ENCODE data around the gene SLC8B1. TPM values are rescaled to one million over a fixed set of nuclear protein-coding genes. Genes with fewer than 3 reads are reported as not detected.
A peak's percentile ranks its signal among the peaks of the same experiment; 100 is the strongest.

Gene SLC8B1
- 9.0 and 12.9 TPM in 2 replicates for total RNA-seq

DNA sequence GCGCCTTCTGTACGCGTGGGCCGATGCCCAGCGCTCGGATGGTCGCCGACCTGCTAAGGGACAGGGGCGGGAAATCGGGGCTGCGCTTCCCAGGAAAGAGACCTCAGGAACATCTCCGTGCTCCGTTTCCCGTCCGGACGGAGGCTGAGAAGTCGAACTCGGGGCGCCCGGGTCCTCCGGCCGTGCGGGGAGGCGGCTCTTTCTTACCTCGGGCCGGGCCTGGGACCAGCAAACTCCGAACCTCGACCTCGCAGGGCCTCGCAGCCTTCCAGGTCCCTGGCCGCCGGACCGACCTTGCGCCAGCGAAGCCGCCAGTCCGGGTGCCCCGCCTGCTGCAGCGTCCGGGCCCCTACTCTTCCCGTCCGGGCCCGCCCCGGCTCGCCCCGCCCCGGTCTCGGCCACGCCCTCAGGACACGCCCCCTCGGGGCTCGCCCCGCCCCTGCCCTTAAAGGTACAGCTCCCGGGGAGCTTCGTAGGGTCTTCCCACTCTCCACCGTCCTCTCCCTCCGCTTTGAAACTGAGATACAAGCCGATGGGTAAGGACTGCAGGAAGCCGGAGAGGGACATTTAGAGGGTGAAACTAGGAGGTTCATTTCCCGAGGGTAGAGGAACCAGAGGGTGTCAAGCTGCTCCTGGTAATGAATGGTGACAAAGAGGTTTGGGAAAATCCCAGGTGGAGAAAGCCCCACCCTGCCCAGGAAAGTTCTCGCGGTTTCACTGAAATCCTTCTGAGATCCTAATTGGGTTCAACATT lies at the start of gene SLC8B1:
Gene SLC8B1 (minus strand): TSS at position 324 of the 754 bp plus-strand sequence. CDS start 2,231 bp downstream, outside the sequence.
- H3K36me3 ChIP-seq (ENCODE audit: control insufficient read depth, insufficient read depth, low read length), result peaks cover 2% of the 10 kb centered on the region
- FAIRE-seq (no peak), DNase-seq (ENCODE audit: low read depth) (peak; percentile 56)
- peak within 1 kb of the TSS; percentile 80 for H3K4me3 ChIP-seq (ENCODE audit: low read depth, low read length)
- no peaks in the 10 kb centered on the region for H3K27me3 ChIP-seq (ENCODE audit: control insufficient read depth, insufficient read depth, low read length)
- TF ChIP-seq, protein P1, sequence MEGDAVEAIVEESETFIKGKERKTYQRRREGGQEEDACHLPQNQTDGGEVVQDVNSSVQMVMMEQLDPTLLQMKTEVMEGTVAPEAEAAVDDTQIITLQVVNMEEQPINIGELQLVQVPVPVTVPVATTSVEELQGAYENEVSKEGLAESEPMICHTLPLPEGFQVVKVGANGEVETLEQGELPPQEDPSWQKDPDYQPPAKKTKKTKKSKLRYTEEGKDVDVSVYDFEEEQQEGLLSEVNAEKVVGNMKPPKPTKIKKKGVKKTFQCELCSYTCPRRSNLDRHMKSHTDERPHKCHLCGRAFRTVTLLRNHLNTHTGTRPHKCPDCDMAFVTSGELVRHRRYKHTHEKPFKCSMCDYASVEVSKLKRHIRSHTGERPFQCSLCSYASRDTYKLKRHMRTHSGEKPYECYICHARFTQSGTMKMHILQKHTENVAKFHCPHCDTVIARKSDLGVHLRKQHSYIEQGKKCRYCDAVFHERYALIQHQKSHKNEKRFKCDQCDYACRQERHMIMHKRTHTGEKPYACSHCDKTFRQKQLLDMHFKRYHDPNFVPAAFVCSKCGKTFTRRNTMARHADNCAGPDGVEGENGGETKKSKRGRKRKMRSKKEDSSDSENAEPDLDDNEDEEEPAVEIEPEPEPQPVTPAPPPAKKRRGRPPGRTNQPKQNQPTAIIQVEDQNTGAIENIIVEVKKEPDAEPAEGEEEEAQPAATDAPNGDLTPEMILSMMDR (IDR thresholded peaks at IDR 0.05; ENCODE audit: insufficient read depth, low read length, severe bottlenecking), result no peak

DNA sequence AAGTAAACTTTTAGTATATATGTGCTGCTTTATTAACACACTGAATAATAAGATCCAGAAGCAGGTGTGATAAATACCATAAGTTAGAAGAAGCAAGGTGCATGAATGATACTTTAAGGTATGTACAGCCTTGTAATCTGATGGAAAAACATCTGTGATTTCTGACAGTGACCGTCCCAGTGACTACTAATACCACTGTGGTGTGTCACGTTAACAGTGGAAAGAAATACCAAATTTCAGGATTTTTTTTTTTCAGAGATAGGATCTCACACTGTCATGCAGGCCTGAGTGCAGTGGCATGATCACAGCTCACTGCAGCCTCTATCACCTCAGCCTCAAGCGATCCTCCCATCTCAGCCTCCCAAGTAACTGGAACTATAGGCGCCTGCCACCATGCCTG lies 47.3 kb upstream of the SLC8B1 start:
- peaks cover 5% of the 10 kb centered on the region for H3K36me3 ChIP-seq (ENCODE audit: control insufficient read depth, insufficient read depth, low read length)
- no peaks in the 10 kb centered on the region for H3K27me3 ChIP-seq (ENCODE audit: control insufficient read depth, insufficient read depth, low read length)
- FAIRE-seq (no peak), DNase-seq (ENCODE audit: low read depth) (no peak)
- TF ChIP-seq, protein P1 (IDR thresholded peaks at IDR 0.05; ENCODE audit: insufficient read depth, low read length, severe bottlenecking), result no peak
- H3K4me3 ChIP-seq (ENCODE audit: low read depth, low read length), result no peak overlapping the region

DNA sequence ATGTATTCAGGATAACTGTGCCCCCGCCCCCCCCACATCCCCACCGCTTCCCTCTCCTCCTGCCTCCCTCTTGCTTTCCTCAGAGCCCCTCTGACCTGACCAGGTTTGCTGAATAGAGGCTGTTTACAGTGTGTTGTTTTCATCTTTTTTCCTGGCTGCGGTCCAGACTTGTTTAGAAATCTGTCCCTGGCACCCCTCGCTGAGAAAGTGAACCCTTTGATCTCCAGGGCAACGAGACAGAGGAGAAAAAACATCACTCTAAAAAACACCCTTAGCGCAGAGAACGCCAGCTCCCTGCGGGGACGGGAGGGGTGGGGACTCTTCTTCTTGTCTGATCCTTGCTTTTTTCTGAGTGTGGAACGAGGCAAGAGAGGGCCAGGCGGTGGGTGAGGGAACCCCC lies 46.3 kb upstream of the SLC8B1 start:
- H3K4me3 ChIP-seq (ENCODE audit: low read depth, low read length), result no peak overlapping the region
- FAIRE-seq (no peak), DNase-seq (ENCODE audit: low read depth) (no peak)
- TF ChIP-seq, protein P1 (IDR thresholded peaks at IDR 0.05; ENCODE audit: insufficient read depth, low read length, severe bottlenecking), result no peak
- H3K27me3 ChIP-seq (ENCODE audit: control insufficient read depth, insufficient read depth, low read length), result no peaks in the 10 kb centered on the region
- H3K36me3 ChIP-seq (ENCODE audit: control insufficient read depth, insufficient read depth, low read length), result peaks cover 5% of the 10 kb centered on the region

DNA sequence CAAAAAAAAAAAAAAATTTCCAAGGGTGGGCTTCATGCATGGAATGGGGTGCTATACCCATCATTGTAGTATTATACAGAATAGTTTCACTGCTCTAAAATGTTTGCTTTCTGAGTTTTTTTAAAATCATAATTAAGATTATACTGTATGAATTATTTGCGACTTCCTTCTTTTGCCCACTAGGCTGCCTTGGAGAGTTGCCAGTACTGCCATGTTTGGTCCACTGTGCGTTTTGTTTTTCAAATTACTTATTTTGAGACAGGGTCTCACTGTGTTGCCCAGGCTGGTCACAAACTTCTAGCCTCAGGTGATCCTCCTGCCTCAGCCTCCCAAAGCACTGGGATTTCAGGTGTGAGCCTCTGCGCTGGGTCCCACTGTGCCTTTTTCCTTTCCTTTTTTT lies 43.4 kb upstream of the SLC8B1 start:
- TF ChIP-seq, protein P1 (IDR thresholded peaks at IDR 0.05; ENCODE audit: insufficient read depth, low read length, severe bottlenecking), result no peak
- no peak for FAIRE-seq
- no peak overlapping the region for H3K4me3 ChIP-seq (ENCODE audit: low read depth, low read length)
- no peaks in the 10 kb centered on the region for H3K27me3 ChIP-seq (ENCODE audit: control insufficient read depth, insufficient read depth, low read length)
- peaks cover 6% of the 10 kb centered on the region for H3K36me3 ChIP-seq (ENCODE audit: control insufficient read depth, insufficient read depth, low read length)
- no peak for DNase-seq (ENCODE audit: low read depth)

DNA sequence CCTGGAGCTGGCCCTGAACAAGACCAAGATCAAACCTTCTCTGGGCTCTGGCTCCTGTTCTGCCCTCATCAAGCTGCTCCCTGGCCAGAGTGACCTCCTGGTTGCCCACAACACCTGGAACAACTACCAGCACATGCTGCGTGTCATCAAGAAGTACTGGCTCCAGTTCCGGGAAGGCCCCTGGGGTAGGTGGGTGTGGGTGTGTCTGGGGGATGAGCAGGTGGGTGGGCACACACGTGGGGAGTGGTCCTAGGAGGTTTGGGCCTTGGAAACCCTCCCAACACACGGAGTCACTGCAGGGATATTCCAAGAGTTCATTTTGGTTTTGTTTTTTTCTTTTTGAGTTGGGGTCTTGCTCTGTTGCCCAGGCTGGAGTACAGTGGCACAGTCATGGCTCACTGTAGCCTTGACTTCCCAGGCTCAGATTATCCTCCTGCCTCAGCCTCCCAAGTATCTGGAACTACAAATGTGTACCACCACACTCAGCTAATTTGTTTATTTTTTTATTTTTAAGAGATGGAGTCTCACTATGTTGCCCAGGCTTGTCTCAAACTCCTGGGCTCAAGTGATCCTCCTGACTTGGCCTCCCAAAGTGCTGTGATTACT lies 40.0 kb upstream of the SLC8B1 start:
- DNase-seq (ENCODE audit: low read depth), result no peak
- peaks cover 5% of the 10 kb centered on the region for H3K36me3 ChIP-seq (ENCODE audit: control insufficient read depth, insufficient read depth, low read length)
- FAIRE-seq, result no peak
- no peaks in the 10 kb centered on the region for H3K27me3 ChIP-seq (ENCODE audit: control insufficient read depth, insufficient read depth, low read length)
- no peak overlapping the region for H3K4me3 ChIP-seq (ENCODE audit: low read depth, low read length)
- TF ChIP-seq, protein P1 (IDR thresholded peaks at IDR 0.05; ENCODE audit: insufficient read depth, low read length, severe bottlenecking), result no peak

Measured in bronchial epithelial cell (primary cell).